ENCODE measurements around the gene STXBP6. TPM values are rescaled to one million over a fixed set of nuclear protein-coding genes. Genes with fewer than 3 reads are reported as not detected.

STXBP6 gene
- total and polyA plus RNA-seq, 2 donors (not counting 3 experiments of a cell fraction or from before 2014, with no cell fraction given): 0.06 TPM; not detected in 1

DNA sequence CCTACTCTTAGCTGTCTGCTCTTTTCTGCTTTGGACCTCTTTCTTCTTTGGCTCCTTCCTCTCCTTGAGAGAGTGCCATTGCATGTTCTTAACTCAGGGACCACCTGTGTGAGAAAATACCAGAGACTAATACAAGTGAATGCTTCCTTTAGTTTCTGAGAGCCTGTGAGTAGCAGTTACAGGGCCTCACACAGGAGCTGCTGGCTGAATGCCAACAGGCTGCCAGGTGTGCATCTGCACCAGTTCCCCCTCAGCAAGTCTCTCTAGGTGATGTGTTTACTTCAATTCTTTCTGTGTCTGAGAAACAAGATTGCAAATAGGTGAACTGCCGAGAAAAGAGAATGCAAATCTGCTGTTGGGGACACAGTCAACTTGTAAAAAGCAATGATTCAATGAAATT, 108.2 kb downstream of the STXBP6 start:
- TF ChIP-seq EZH2 (IDR thresholded peaks at IDR 0.05; ENCODE audit: borderline replicate concordance, low read depth, low read length, severe bottlenecking) (no peak), MYC (IDR thresholded peaks at IDR 0.05; ENCODE audit: low read depth, low read length) (no peak), JUN (IDR thresholded peaks at IDR 0.05; ENCODE audit: borderline replicate concordance, insufficient read depth, insufficient read length, low read depth) (no peak), POLR2A (IDR thresholded peaks at IDR 0.05; ENCODE audit: low read depth, low read length) (no peak), FOS (IDR thresholded peaks at IDR 0.05; ENCODE audit: borderline replicate concordance, insufficient read depth, low read length) (no peak), CTCF (IDR thresholded peaks at IDR 0.05; ENCODE audit: extremely low read depth in 1 of 2, insufficient read depth in 1 of 2, low read depth in 1 of 2, low read length in 2 of 2) (no peak), POLR2AphosphoS5 (IDR thresholded peaks at IDR 0.05; ENCODE audit: insufficient read depth, low read depth, low read length) (no peak), GATA2 (IDR thresholded peaks at IDR 0.05; ENCODE audit: insufficient read depth, insufficient read length, low read depth, low read length) (no peak)
- TF ChIP-seq, protein P1, sequence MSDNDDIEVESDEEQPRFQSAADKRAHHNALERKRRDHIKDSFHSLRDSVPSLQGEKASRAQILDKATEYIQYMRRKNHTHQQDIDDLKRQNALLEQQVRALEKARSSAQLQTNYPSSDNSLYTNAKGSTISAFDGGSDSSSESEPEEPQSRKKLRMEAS (IDR thresholded peaks at IDR 0.05; ENCODE audit: insufficient read depth, insufficient read length): no peak
- intact Hi-C loops (cut with micrococcal nuclease): no loop called here
- DNase-seq (ENCODE audit: low read depth, low spot score) (no peak), FAIRE-seq (no peak)
- dilution Hi-C loops (cut with MboI; ENCODE audit: extremely low pct_ligation_motif_present, low sequenced_read_pairs): no loop called here
- H3K4me2 ChIP-seq (ENCODE audit: insufficient read depth, low read length): no peak overlapping the region
- no peaks in the 10 kb centered on the region for H3K4me1 ChIP-seq (ENCODE audit: control insufficient read depth, extremely low read depth, insufficient read depth, low read length)
- no peak overlapping the region for H3K9ac ChIP-seq (replicated peaks; ENCODE audit: extremely low read depth, insufficient read depth, low read length)
- BruUV-seq (replicated peaks): no TSS peak
- H3K27ac ChIP-seq (ENCODE audit: insufficient read depth, low read depth, low read length): no peak overlapping the region
- no peak overlapping the region for H2AFZ ChIP-seq (ENCODE audit: low read depth, low read length)
- no peaks in the 10 kb centered on the region for H3K79me2 ChIP-seq (ENCODE audit: control insufficient read depth, insufficient read depth, low read length)
- ChIA-PET CTCF (no interaction called here), POLR2A (no interaction called here)
- H3K27me3 ChIP-seq (ENCODE audit: control insufficient read depth in 2 of 2, insufficient read depth in 2 of 2, low read length in 2 of 2): no peaks in the 10 kb centered on the region
- no peaks in the 10 kb centered on the region for H3K36me3 ChIP-seq (ENCODE audit: control insufficient read depth in 2 of 2, extremely low read depth in 1 of 2, insufficient read depth in 2 of 2, low read length in 2 of 2)
- no peaks in the 10 kb centered on the region for H3K9me3 ChIP-seq (replicated peaks; ENCODE audit: control insufficient read depth, insufficient read depth, low read length)
- no peak overlapping the region for H3K4me3 ChIP-seq (replicated peaks in 1 of 3; ENCODE audit: insufficient read depth in 1 of 3, low read depth in 1 of 3, low read length in 3 of 3)
- no peaks in the 10 kb centered on the region for H4K20me1 ChIP-seq (replicated peaks; ENCODE audit: control insufficient read depth, extremely low read depth, insufficient read depth, low read length)
- no peaks in the 10 kb centered on the region for H3K9me1 ChIP-seq (replicated peaks; ENCODE audit: control insufficient read depth, extremely low read depth, insufficient read depth, low read length)

Measured in endothelial cell of umbilical vein (primary cell).